ENCODE measurements around the gene WDR64.

The WDR64 gene

GRCh38 chr1:241672301-241672700 is 20.2 kb downstream of the WDR64 start:
- Mint-ChIP-seq H3K4me3 (no peak overlapping the region), H3K27ac (no peak overlapping the region), H3K4me1 (peaks cover 7% of the 10 kb centered on the region), H3K36me3 (ENCODE audit: low read depth) (no peaks in the 10 kb centered on the region), H3K27me3 (ENCODE audit: low read depth, poor library complexity) (peaks cover 2% of the 10 kb centered on the region), H3K9me3 (no peaks in the 10 kb centered on the region)
- no peak for TF ChIP-seq CTCF (IDR thresholded peaks at IDR 0.05)
- DNase-seq = no peak

- no peak for DNase-seq
- Mint-ChIP-seq H3K4me3 (no peak overlapping the region), H3K9me3 (no peaks in the 10 kb centered on the region), H3K27me3 (ENCODE audit: low read depth, poor library complexity) (peaks cover 2% of the 10 kb centered on the region), H3K27ac (no peak overlapping the region), H3K36me3 (ENCODE audit: low read depth) (no peaks in the 10 kb centered on the region), H3K4me1 (peaks cover 14% of the 10 kb centered on the region)
- no peak for TF ChIP-seq CTCF (IDR thresholded peaks at IDR 0.05)
These were observed 22.8 kb downstream of the WDR64 start for GRCh38 chr1:241674805-241675384.

- H3K27me3 Mint-ChIP-seq (ENCODE audit: low read depth, poor library complexity) = peaks cover 6% of the 10 kb centered on the region
- H3K9me3 Mint-ChIP-seq = no peaks in the 10 kb centered on the region
- TF ChIP-seq CTCF (IDR thresholded peaks at IDR 0.05) = no peak
- no peaks in the 10 kb centered on the region for H3K36me3 Mint-ChIP-seq (ENCODE audit: low read depth)
- no peak overlapping the region for H3K4me3 Mint-ChIP-seq
- no peak overlapping the region for H3K27ac Mint-ChIP-seq
- H3K4me1 Mint-ChIP-seq = peaks cover 14% of the 10 kb centered on the region
- DNase-seq = peak; percentile 6
These were observed 23.9 kb downstream of the WDR64 start for GRCh38 chr1:241675983-241676382.

- no peak for TF ChIP-seq CTCF (IDR thresholded peaks at IDR 0.05)
- Mint-ChIP-seq H3K4me1 (peaks cover 14% of the 10 kb centered on the region), H3K4me3 (no peak overlapping the region), H3K9me3 (peaks cover 9% of the 10 kb centered on the region), H3K27me3 (ENCODE audit: low read depth, poor library complexity) (peaks cover 6% of the 10 kb centered on the region), H3K27ac (no peak overlapping the region), H3K36me3 (ENCODE audit: low read depth) (peaks cover 5% of the 10 kb centered on the region)
- no peak for DNase-seq
These were observed 25.1 kb downstream of the WDR64 start for GRCh38 chr1:241677201-241677600.

GRCh38 chr1:241678536-241678935 is 26.5 kb downstream of the WDR64 start:
- peaks cover 4% of the 10 kb centered on the region for H3K27me3 Mint-ChIP-seq (ENCODE audit: low read depth, poor library complexity)
- no peak for TF ChIP-seq CTCF (IDR thresholded peaks at IDR 0.05)
- H3K9me3 Mint-ChIP-seq = peaks cover 9% of the 10 kb centered on the region
- H3K36me3 Mint-ChIP-seq (ENCODE audit: low read depth) = peaks cover 5% of the 10 kb centered on the region
- H3K4me1 Mint-ChIP-seq = peaks cover 14% of the 10 kb centered on the region
- DNase-seq = no peak
- no peak overlapping the region for H3K27ac Mint-ChIP-seq
- H3K4me3 Mint-ChIP-seq = no peak overlapping the region

- H3K4me3 Mint-ChIP-seq = no peak overlapping the region
- no peak for DNase-seq
- H3K36me3 Mint-ChIP-seq (ENCODE audit: low read depth) = peaks cover 5% of the 10 kb centered on the region
- H3K27me3 Mint-ChIP-seq (ENCODE audit: low read depth, poor library complexity) = peaks cover 4% of the 10 kb centered on the region
- no peak overlapping the region for H3K27ac Mint-ChIP-seq
- TF ChIP-seq CTCF (IDR thresholded peaks at IDR 0.05) = no peak
- peaks cover 14% of the 10 kb centered on the region for H3K4me1 Mint-ChIP-seq
- peaks cover 9% of the 10 kb centered on the region for H3K9me3 Mint-ChIP-seq
These were observed 27.3 kb downstream of the WDR64 start for GRCh38 chr1:241679404-241679803.

Measured in nephron progenitor cell (in vitro differentiated cells).